Activated CD8-positive, alpha-beta memory T cell treated with anti-CD3 and anti-CD28 coated beads, Interleukin-2, amount 10 ng/mL, durations not matched to agents 7 days and 5 days (primary cell): Measurements from ENCODE around the gene ZNF202. TPM values are rescaled to one million over a fixed set of nuclear protein-coding genes. Genes with fewer than 3 reads are reported as not detected.

Experiments used
- total RNA-seq, 2 experiments: library from RNA; stranded (reverse); gene quantifications; one replicate each; pipeline ENCODE4 v1.2.3, GENCODE V29; 2021

The ZNF202 gene
- total RNA-seq, 2 experiments from 2014 or later, result 12.3 to 21.1 TPM

Other genes starting within 250 kb of the ZNF202 start
- not detected for gene SCN3B, start 87.0 kb downstream of the ZNF202 start, total RNA-seq
- gene OR6X1, start 12.9 kb upstream of the ZNF202 start, total RNA-seq, result not detected
- not detected for gene OR6M1, start 64.7 kb upstream of the ZNF202 start, total RNA-seq
- not detected for gene TMEM225, start 144.0 kb upstream of the ZNF202 start, total RNA-seq
- gene OR8D4, start 160.5 kb upstream of the ZNF202 start, total RNA-seq, result not detected
- gene OR4D5, start 198.0 kb upstream of the ZNF202 start, total RNA-seq, result not detected
- not detected for gene OR6T1, start 202.2 kb upstream of the ZNF202 start, total RNA-seq
- gene OR10S1, start 236.1 kb upstream of the ZNF202 start, total RNA-seq, result not detected